NCI-H345 treated with DMSO at 0.1 percent for 48 hours (cell line): ENCODE data around the gene PRKG1.
"Not testable (repeated sequence)": the region's sequence is repeated elsewhere in the genome, so short reads cannot be mapped to it uniquely, and the experiment has no call there.

Source experiments
- DNase-seq: peaks from one replicate; lab custom pipeline; 2025; ENCODE audit not compliant: unreplicated experiment; lab: John Stamatoyannopoulos, UW

Gene PRKG1

DNA sequence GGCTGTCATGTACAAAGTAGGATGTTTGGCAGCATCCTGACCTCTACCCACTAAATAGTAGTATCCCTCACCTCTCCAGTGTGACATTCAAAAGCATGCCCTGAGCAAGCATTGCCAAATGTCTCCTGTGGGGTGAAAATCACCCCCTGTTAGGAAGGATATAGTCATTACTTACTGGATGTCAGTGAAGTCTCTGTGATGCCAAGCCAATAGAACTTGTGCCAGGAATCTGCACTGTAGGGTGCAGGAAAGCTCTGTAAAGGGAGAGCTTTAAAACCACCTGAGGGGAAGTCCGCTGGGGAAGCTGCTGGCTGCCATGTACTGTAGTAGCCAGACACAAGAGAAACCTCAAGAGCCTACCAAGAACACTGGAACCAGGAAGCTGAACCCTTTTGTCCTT, 1069.1 kb downstream of the PRKG1 start:
- DNase-seq: no peak

- no peak for DNase-seq
Observed at GRCh38 chr10:52145636-52146035, 1071.3 kb downstream of the PRKG1 start.

DNA sequence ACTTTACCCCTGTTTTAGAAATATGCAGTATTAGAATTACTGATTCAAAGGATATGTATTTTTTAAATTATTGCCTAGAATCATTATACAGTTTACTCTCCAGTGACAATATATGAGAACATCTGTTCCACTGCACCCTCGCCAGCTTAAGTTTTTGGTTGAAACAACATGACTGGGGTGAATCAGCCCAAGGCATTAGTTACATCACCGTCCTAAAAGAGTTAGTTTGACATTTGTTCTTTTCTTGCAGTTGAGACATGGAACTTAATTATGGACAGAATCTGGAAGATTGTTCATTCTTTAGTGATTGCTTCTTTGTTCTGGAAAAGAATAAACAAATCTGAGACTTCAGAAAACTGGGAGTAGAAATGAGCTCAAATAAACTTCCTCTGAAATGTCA, 1072.5 kb downstream of the PRKG1 start:
- DNase-seq: no peak

DNA sequence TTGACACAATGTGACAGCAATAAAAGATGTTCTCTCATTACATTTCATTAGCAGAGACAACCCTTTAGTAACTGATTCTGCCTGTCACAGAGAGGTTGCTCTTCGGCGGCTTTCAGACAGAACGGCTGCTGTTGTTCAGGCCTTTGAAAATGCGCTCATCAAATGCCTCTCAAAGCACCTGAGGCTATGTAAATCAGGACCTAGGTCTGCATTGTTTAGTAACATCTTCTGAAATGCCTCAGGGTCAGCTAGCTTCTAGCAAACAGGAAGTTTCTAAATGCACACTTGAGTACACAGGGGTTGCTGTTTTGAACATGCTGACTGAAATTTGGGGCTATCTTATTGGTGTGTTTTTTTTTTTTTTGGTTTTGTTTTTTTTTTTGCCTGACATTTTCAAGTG, 1096.5 kb downstream of the PRKG1 start:
- DNase-seq: peak; percentile 7

GRCh38 chr10:52172581-52172980, 1098.3 kb downstream of the PRKG1 start:
- no peak for DNase-seq

GRCh38 chr10:52185256-52185655, 1111.0 kb downstream of the PRKG1 start:
- no peak for DNase-seq

DNA sequence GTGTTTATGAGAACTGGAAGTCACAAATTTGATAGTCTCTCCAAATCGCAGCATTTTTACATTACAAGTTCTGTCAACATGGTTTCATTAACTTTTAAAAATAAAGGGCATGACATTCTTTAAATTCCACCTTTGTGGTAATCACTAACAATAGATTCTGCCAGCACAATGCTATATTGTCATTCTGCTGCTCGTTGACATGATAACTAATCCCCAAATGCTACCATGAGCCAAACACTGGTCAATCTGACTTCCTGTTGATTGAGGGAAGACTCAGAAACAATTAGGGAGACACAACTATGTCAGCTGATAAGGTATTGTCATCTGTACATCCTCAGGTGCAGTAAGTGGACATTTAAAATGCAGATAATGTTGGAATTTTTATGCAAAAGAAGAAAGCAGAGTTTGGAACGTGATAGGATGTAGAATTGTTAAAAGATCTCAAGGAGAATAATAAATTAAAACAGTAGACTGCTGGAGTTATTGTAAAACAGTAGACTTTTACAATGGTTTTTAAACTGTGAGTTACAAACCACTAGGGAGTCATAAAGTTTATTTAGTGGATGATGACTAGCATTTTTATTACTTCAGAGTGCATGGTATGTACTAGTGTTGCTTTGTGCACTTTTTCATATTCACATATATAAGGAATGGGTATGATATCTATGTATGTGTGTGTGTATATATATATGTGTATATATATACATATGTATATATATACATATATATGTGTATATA, 1113.4 kb downstream of the PRKG1 start:
- no peak for DNase-seq

GRCh38 chr10:52191049-52191448, 1116.8 kb downstream of the PRKG1 start:
- no peak for DNase-seq

- no peak for DNase-seq
Observed at GRCh38 chr10:52194191-52194590, 1119.9 kb downstream of the PRKG1 start.

- DNase-seq: no peak
Observed at GRCh38 chr10:52194716-52195115, 1120.4 kb downstream of the PRKG1 start.

GRCh38 chr10:52197098-52197497, 1122.8 kb downstream of the PRKG1 start:
- no peak for DNase-seq

GRCh38 chr10:52198540-52198939, 1124.3 kb downstream of the PRKG1 start:
- no peak for DNase-seq

DNA sequence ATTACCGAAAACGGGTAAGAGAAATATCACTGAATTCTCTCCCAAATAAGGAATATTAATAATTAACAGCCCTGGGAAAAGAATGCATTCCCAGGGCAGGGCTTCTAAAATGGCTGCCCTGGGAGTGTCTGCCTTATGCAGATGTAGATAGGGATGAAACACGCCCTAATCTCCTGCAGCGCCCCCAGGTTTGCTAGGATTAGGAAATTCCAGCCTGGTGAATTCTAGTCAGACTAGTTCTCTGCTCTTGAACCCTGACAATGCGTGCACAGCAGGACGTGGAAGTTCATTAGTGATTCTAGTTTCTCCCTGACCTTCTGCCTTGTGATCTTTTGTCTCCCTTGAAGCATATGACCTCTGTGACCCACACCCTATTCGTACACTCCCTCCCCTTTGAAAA, 1130.6 kb downstream of the PRKG1 start:
- DNase-seq: not testable (repeated sequence)

GRCh38 chr10:52208365-52208764, 1134.1 kb downstream of the PRKG1 start:
- DNase-seq: no peak

DNA sequence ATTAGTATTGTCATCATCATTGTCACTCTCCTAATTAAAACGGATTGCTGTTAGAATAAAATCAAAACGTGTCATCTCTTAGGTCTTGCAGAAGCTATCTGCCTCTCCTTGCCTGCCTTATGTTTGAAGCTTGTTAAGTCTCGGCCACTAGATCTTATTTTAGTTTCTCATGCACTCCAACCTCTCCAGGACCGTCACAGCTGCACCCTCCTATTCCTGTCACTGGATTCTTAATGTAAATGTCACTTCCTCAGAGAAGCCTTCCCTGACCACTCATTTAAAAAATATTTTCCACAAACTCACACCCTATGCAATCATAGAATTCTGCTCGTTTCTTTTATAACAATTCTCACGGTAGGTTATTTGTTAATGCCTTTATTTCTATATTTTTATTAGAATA, 1135.9 kb downstream of the PRKG1 start:
- DNase-seq: no peak

DNA sequence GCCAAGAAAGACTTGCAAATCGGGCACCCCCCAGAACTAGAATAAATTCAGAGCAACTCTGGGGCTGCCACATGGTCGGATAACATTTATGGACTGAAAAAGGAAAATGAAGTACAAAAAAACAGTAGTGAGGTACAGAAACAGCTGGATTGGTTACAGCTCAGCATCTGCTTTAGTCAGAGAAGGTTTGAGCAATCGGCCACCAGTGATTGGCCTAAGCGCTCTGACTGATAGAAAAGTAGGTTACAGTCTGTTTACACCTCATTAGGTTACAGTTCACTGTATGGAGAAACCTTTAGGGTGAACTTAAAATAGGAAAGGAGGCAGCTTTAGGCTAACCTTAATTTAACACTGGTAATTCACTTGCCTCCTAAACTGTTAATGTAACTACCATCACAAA, 1137.8 kb downstream of the PRKG1 start:
- no peak for DNase-seq

DNA sequence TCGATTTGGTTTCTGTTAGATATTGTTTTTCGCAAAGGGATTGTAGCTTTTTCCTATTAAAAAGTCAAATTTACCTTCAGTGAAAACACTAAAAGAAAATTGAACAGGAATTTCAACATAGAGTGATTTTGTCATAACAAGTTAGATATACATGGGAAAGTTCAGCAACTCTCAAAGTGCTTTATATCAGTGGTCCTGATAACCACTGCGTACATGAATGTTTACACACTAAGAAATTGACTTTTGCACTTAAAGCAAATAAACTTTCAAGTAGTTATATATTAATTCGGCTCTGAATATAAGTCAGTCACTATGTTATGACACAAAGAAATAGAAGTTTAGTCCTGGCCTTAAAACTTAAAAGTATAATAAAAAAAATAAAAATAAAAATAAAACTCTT, 1138.5 kb downstream of the PRKG1 start:
- no peak for DNase-seq

GRCh38 chr10:52213321-52213752, 1139.0 kb downstream of the PRKG1 start:
- DNase-seq: no peak

DNA sequence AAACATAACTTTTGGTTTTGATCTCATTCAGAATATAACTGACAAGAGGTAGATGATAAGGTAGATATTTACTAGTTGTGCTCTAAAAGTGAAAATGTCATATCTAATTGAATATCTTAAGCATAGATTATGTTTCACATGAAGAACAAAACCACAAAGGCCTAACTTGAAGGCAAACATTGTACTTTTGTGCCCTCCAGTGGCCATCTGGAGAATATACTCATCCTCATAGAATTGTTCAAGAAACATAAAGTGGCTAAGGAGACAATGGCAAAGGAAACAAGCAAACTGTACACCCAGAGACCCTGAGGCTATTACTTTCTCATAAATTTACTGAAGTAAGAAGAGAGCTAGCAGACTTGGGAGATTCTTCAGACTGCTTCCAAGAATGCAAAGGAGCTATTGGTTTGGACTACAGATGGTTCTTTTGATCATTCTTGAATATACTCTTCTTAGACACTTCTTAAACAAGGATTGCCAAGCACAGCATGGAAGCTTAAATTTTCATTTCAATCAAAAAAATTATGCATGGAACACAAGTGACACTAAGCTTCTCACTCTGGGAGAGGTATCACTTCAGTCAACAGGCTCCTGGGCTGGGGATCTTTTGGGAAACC, 1141.6 kb downstream of the PRKG1 start:
- peak; percentile 38 for DNase-seq

- DNase-seq: no peak
Observed at GRCh38 chr10:52216852-52217251, 1142.6 kb downstream of the PRKG1 start.

DNA sequence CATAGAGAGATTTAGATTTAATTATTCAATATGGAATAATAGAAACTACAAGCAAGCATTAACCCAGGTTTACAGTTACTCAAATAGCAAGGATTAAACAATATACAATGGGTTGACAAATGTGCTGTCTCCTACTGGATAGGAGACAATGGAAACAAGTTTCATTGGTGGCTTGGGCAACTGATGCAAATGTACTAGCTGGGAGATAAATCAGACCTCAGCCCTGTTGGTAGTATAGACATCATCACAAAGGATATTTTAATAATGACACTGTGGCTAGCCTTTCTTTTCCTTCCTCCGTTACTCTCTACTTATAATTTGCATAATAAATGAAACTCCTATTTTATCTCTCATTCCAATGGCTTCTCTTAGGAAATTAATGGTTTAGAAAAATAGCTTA, 1143.2 kb downstream of the PRKG1 start:
- no peak for DNase-seq

DNA sequence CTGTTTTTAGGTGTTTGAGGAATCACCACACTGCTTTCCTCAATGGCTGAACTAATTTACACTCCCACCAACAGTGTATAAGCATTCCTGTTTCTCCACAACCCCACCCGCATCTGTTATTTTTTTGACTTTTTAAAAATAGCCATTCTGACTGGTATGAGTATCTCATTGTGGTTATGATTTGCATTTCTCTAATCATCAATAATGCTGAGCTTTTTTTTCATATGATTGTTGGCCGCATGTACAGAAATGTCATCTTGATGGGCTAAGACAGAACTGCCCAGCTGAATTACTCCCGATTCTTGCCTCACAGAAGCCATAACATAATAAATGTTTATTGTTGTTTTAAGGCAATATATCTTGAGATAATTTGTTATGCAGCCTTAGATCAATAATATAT, 1146.7 kb downstream of the PRKG1 start:
- no peak for DNase-seq

DNA sequence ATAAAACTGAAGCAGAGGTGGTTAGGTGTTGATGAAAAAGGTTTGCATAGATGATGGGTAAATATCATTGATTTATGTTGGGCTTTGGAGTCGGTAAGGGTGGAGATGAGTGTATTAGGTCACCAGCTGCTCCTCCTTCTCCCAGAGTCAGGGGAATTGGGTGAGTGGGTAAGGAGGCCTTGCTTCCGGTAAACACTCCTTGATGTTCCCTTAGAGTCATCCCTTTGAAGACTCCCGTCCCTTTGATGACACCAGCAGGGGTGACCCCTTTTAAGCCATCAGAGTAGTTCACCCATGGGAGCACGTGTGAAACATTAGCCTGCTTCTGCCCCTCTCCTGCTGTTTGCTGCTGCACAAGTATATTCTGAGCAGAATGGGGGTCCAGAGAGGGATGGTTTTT, 1147.6 kb downstream of the PRKG1 start:
- DNase-seq: no peak
